Activated gamma-delta T cell treated with anti-CD3 and anti-CD28 coated beads, Interleukin-2, amount 50 U/mL, for 16 hours (primary cell): ENCODE results near the gene SKIC8.

Experiments used
- DNase-seq: peaks from one replicate; pipeline ENCODE4 v3.0.0-alpha.2; 2020; ENCODE audit warnings: low read depth

The SKIC8 gene

GRCh38 chr15:78321786-78322185, 22.4 kb upstream of the SKIC8 start:
- no peak for DNase-seq

- no peak for DNase-seq
Measured at GRCh38 chr15:78321041-78321570, 21.7 kb upstream of the SKIC8 start.

GRCh38 chr15:78320183-78320582, 20.8 kb upstream of the SKIC8 start:
- no peak for DNase-seq

GRCh38 chr15:78319588-78319987, 20.2 kb upstream of the SKIC8 start:
- no peak for DNase-seq

- no peak for DNase-seq
Measured at GRCh38 chr15:78317145-78317836, 17.9 kb upstream of the SKIC8 start.

- no peak for DNase-seq
Measured at GRCh38 chr15:78316283-78317083, 17.1 kb upstream of the SKIC8 start.

- no peak for DNase-seq
Measured at GRCh38 chr15:78315686-78316282, 16.4 kb upstream of the SKIC8 start.

- DNase-seq, result no peak
Measured at GRCh38 chr15:78314181-78314581, 14.8 kb upstream of the SKIC8 start.

GRCh38 chr15:78313383-78313782, 14.0 kb upstream of the SKIC8 start:
- no peak for DNase-seq

GRCh38 chr15:78312957-78313356, 13.5 kb upstream of the SKIC8 start:
- no peak for DNase-seq

- no peak for DNase-seq
Measured at GRCh38 chr15:78312536-78312935, 13.1 kb upstream of the SKIC8 start.

GRCh38 chr15:78311292-78311691, 11.9 kb upstream of the SKIC8 start:
- DNase-seq, result no peak

- DNase-seq, result no peak
Measured at GRCh38 chr15:78308422-78309032, 9.1 kb upstream of the SKIC8 start.

GRCh38 chr15:78307976-78308375, 8.6 kb upstream of the SKIC8 start:
- DNase-seq, result no peak

GRCh38 chr15:78306176-78306774, 6.9 kb upstream of the SKIC8 start:
- DNase-seq, result no peak

GRCh38 chr15:78304216-78305066, 5.0 kb upstream of the SKIC8 start:
- DNase-seq, result no peak

GRCh38 chr15:78302579-78303312, 3.3 kb upstream of the SKIC8 start:
- DNase-seq, result no peak

GRCh38 chr15:78301828-78302227, 2.4 kb upstream of the SKIC8 start:
- no peak for DNase-seq

- no peak for DNase-seq
Measured at GRCh38 chr15:78301326-78301725, 1.9 kb upstream of the SKIC8 start.

GRCh38 chr15:78292219-78292618, 7.2 kb downstream of the SKIC8 start:
- DNase-seq, result no peak
